ENCODE measurements around the gene DCAF12L2.

- TF ChIP-seq POLR2A (IDR thresholded peaks at IDR 0.05) = no peak
- no peak for TF ChIP-seq CTCF (IDR thresholded peaks at IDR 0.05)
Observed at GRCh38 chrX:126165721-126166461, at the start of gene DCAF12L2.

Data from ovary (tissue), 3 donors.